ENCODE data around the gene PLA2G4B. TPM values are rescaled to one million over a fixed set of nuclear protein-coding genes. Genes with fewer than 3 reads are reported as not detected.

PLA2G4B gene
- total and polyA plus RNA-seq, 9 of the 15 experiments (the other 6 are each of a cell fraction or from before 2014, with no cell fraction given): 0.07 to 6.1 (median 2.8) TPM

DNA sequence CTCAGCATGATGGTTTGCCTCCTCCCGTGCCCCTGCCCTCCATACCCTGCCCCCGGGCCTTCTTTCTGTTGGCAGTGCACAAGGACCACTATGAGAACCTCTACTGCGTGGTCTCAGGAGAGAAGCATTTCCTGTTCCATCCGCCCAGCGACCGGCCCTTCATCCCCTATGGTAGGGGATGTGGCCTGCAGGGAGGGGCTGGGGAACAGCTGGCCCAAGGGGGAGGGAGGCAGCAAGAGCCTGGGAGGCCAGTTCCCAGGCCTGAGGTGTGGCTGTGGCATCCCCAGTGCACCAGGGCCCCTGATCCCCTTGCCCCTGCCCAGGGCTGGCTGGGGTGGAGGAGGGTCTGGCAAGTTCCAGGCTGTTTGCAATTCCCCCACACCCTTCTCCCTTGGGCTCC is 2.6 kb upstream of the PLA2G4B start:
- Histone ChIP-seq H3K4me2 (ENCODE audit: insufficient read depth, low read length) (no peak overlapping the region), H3K27me3 (ENCODE audit: control insufficient read depth in 2 of 2, insufficient read depth in 2 of 2, low read length in 2 of 2) (no peaks in the 10 kb centered on the region), H3K36me3 (ENCODE audit: control insufficient read depth, insufficient read depth, low read length) (peaks cover 5% of the 10 kb centered on the region; the same call in 1 of the 3 replicates), H3K9ac (ENCODE audit: insufficient read depth in 1 of 2, low read depth in 2 of 2, low read length in 2 of 2) (no peak overlapping the region), H3K4me1 (replicated peaks in 1 of 2; ENCODE audit: control insufficient read depth in 2 of 2, insufficient read depth in 2 of 2, low read length in 2 of 2) (peaks cover 0 to 18% of the 10 kb centered on the region in 2 experiments; a peak in 2 of 5 replicates), H3K4me3 (no peak overlapping the region), H3K79me2 (ENCODE audit: control insufficient read depth, insufficient read depth, low read length) (no peaks in the 10 kb centered on the region), H2AFZ (ENCODE audit: low read depth, low read length) (no peak overlapping the region), H4K20me1 (replicated peaks; ENCODE audit: control insufficient read depth, insufficient read depth, low read length) (peaks cover 11% of the 10 kb centered on the region; the same call in 1 of the 2 replicates), H3K9me1 (ENCODE audit: control insufficient read depth, insufficient read depth, low read length) (no peaks in the 10 kb centered on the region), H3K27ac (ENCODE audit: extremely low read depth, low read depth, low read length) (no peak overlapping the region), H3K9me3 (replicated peaks; ENCODE audit: control insufficient read depth, insufficient read depth, low read depth, low read length) (no peaks in the 10 kb centered on the region)
- DNase-seq (ENCODE audit: extremely low read depth in 1 of 4, low spot score in 3 of 4) (no peak), ATAC-seq (no peak), FAIRE-seq (no peak)
- in situ Hi-C loops (cut with MboI): no loop called here
- ChIA-PET POLR2A (interaction anchor here (0.6 kb wide), 1 partner anchor 306 kb away, joined by 4 read pairs; no protein-coding TSS in a partner anchor), CTCF (ENCODE audit: low intra/inter-chr PET ratio) (no interaction called here)
- TF ChIP-seq HDAC6 (IDR thresholded peaks at IDR 0.05; ENCODE audit: low read depth, low read length): no peak
- 59% methylated on average over 6 of the region's 6 CpGs for WGBS (ENCODE audit: insufficient coverage, low coverage, missing lambda C conversion rate)
- intact Hi-C loops (cut with micrococcal nuclease): no loop called here
- BruUV-seq (replicated peaks): no TSS peak

DNA sequence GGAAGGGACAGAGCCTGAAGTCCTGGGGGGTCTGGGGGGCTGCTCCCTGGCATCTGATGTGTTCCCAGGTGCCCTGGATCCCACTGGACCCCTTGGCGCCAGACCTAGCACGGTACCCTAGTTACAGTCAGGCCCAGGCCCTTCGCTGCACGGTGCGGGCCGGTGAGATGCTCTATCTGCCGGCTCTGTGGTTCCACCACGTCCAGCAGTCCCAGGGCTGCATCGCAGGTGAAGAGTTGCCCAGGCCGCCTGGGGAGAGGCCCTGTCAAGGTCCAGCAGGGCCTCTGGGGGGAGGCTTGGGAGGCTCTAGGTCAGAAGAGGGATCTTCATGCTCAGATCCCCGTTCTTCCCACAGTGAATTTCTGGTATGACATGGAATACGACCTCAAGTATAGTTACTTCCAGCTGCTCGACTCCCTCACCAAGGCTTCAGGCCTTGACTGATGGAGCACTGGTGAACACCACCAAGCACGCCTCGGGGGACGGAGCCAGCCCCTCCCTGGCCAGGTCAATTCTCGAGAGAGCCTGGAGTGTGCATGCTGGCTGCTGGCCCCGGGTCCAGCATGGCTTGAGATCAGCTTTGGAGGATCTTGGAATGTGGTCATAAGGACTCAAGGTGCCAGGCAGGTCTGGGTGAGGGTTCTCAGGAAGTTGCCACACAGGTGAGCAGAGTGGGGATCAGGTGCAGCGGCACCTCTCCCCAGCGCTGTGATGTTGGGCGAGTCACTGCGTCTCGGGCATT is 1.8 kb upstream of the PLA2G4B start:
- no peak for TF ChIP-seq GATAD2A (IDR thresholded peaks at IDR 0.05)
- TF ChIP-seq, protein P1, sequence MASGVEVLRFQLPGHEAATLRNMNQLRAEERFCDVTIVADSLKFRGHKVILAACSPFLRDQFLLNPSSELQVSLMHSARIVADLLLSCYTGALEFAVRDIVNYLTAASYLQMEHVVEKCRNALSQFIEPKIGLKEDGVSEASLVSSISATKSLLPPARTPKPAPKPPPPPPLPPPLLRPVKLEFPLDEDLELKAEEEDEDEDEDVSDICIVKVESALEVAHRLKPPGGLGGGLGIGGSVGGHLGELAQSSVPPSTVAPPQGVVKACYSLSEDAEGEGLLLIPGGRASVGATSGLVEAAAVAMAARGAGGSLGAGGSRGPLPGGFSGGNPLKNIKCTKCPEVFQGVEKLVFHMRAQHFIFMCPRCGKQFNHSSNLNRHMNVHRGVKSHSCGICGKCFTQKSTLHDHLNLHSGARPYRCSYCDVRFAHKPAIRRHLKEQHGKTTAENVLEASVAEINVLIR (CRISPR knock-in tag; IDR thresholded peaks at IDR 0.05): no peak
- BruUV-seq (replicated peaks): no TSS peak
- FAIRE-seq (no peak), ATAC-seq (no peak), DNase-seq (ENCODE audit: extremely low read depth in 1 of 4, low spot score in 3 of 4) (no peak)
- H3K36me3 ChIP-seq (ENCODE audit: control insufficient read depth, insufficient read depth, low read length): peaks cover 1% of the 10 kb centered on the region; the same call in 1 of the 3 replicates
- ChIA-PET CTCF (ENCODE audit: low intra/inter-chr PET ratio) (no interaction called here), POLR2A (interaction anchor here (0.6 to 1.1 kb wide), 2 partner anchors 9 to 307 kb away, joined by 3 to 4 read pairs; no protein-coding TSS in a partner anchor)
- peaks cover 11% of the 10 kb centered on the region; the same call in 1 of the 2 replicates for H4K20me1 ChIP-seq (replicated peaks; ENCODE audit: control insufficient read depth, insufficient read depth, low read length)
- no peaks in the 10 kb centered on the region for H3K9me1 ChIP-seq (ENCODE audit: control insufficient read depth, insufficient read depth, low read length)
- H3K4me1 ChIP-seq (replicated peaks in 1 of 2; ENCODE audit: control insufficient read depth in 2 of 2, insufficient read depth in 2 of 2, low read length in 2 of 2): peaks cover 0 to 18% of the 10 kb centered on the region in 2 experiments; a peak in 2 of 5 replicates
- in situ Hi-C loops (cut with MboI) (no loop called here), intact Hi-C loops (cut with micrococcal nuclease) (no loop called here)
- H2AFZ ChIP-seq (ENCODE audit: low read depth, low read length): no peak overlapping the region
- no peak overlapping the region for H3K4me2 ChIP-seq (ENCODE audit: insufficient read depth, low read length)
- H3K27me3 ChIP-seq (ENCODE audit: control insufficient read depth in 2 of 2, insufficient read depth in 2 of 2, low read length in 2 of 2): no peaks in the 10 kb centered on the region
- no peak overlapping the region for H3K9ac ChIP-seq (ENCODE audit: insufficient read depth in 1 of 2, low read depth in 2 of 2, low read length in 2 of 2)
- no peak overlapping the region for H3K27ac ChIP-seq (ENCODE audit: extremely low read depth, low read depth, low read length)
- no peaks in the 10 kb centered on the region for H3K9me3 ChIP-seq (replicated peaks; ENCODE audit: control insufficient read depth, insufficient read depth, low read depth, low read length)
- no peaks in the 10 kb centered on the region for H3K79me2 ChIP-seq (ENCODE audit: control insufficient read depth, insufficient read depth, low read length)
- no peak overlapping the region for H3K4me3 ChIP-seq
- 81% methylated on average over 23 of the region's 23 CpGs for WGBS (ENCODE audit: insufficient coverage, low coverage, missing lambda C conversion rate)

All from K562 (cell line).